MCF 10A (cell line): ENCODE data around the gene SNTG2. TPM values are rescaled to one million over a fixed set of nuclear protein-coding genes. Genes with fewer than 3 reads are reported as not detected.

ENCODE experiments used
- BruUV-seq: library from RNA; stranded (reverse); fragments of 400-500 nt; replicated peaks from 2 replicates; lab custom pipeline; 2021; lab: Mats Ljungman, UMichigan
- CTCF ChIA-PET: fragments of 300-600 bp; sonication (Branson Sonifier 250); formaldehyde crosslinking; extraction: SDS; loops from one replicate; lab custom pipeline; 2021; ENCODE audit warnings: antibody characterized with exemption, inconsistent platforms; lab: Yijun Ruan, JAX
- POLR2A ChIA-PET: fragments of 300-600, 350-650 bp; sonication (Branson Sonifier 250); formaldehyde crosslinking; extraction: SDS; loops from one replicate; lab custom pipeline; 2020; ENCODE audit warnings: antibody characterized with exemption, inconsistent platforms; lab: Yijun Ruan, JAX
- DNase-seq: peaks from one replicate; pipeline ENCODE4 v3.0.0-alpha.2; 2018; ENCODE audit not compliant: unreplicated experiment
- H3K27ac Mint-ChIP-seq: one replicate; pipeline ENCODE4 v1.8.0; 2022; ENCODE audit warnings: mild to moderate bottlenecking, low read depth, mixed read lengths; ENCODE audit not compliant: unreplicated experiment
- H3K27me3 Mint-ChIP-seq: one replicate; pipeline ENCODE4 v1.8.0; 2022; ENCODE audit warnings: mixed read lengths; ENCODE audit not compliant: insufficient read depth, unreplicated experiment
- H3K36me3 Mint-ChIP-seq: one replicate; pipeline ENCODE4 v1.8.0; 2022; ENCODE audit warnings: mild to moderate bottlenecking, moderate library complexity, mixed read lengths; ENCODE audit not compliant: insufficient read depth, unreplicated experiment
- H3K4me1 Mint-ChIP-seq: one replicate; pipeline ENCODE4 v1.8.0; 2022; ENCODE audit warnings: mixed read lengths; ENCODE audit not compliant: insufficient read depth, unreplicated experiment
- H3K4me3 Mint-ChIP-seq: one replicate; pipeline ENCODE4 v1.8.0; 2022; ENCODE audit warnings: mild to moderate bottlenecking, moderate library complexity, mixed read lengths; ENCODE audit not compliant: unreplicated experiment
- H3K9me3 Mint-ChIP-seq: one replicate; pipeline ENCODE4 v1.8.0; 2022; ENCODE audit warnings: mixed read lengths; ENCODE audit not compliant: unreplicated experiment
- intact Hi-C: fragments of 100-400 bp; cut with micrococcal nuclease; formaldehyde crosslinking; loops from 2 replicates; pipeline ENCODE4 v1.14.1; 2022
- total RNA-seq: library from RNA; stranded (reverse); gene quantifications from 2 replicates; pipeline ENCODE4 v1.2.3, GENCODE V29; 2022
- TF ChIP-seq, protein P1 (sequence below): fragments of 200-600 bp; IDR thresholded peaks from one replicate; pipeline ENCODE4 v1.8.0; 2022; ENCODE audit warnings: antibody characterized with exemption, mild to moderate bottlenecking; ENCODE audit not compliant: unreplicated experiment

The SNTG2 gene
- total RNA-seq, 1 experiment from 2014 or later: not detected

GRCh38 chr2:929925-930324 is 20.7 kb upstream of the SNTG2 start:
- POLR2A ChIA-PET: no interaction called here
- TF ChIP-seq, protein P1, sequence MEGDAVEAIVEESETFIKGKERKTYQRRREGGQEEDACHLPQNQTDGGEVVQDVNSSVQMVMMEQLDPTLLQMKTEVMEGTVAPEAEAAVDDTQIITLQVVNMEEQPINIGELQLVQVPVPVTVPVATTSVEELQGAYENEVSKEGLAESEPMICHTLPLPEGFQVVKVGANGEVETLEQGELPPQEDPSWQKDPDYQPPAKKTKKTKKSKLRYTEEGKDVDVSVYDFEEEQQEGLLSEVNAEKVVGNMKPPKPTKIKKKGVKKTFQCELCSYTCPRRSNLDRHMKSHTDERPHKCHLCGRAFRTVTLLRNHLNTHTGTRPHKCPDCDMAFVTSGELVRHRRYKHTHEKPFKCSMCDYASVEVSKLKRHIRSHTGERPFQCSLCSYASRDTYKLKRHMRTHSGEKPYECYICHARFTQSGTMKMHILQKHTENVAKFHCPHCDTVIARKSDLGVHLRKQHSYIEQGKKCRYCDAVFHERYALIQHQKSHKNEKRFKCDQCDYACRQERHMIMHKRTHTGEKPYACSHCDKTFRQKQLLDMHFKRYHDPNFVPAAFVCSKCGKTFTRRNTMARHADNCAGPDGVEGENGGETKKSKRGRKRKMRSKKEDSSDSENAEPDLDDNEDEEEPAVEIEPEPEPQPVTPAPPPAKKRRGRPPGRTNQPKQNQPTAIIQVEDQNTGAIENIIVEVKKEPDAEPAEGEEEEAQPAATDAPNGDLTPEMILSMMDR: no peak
- peaks cover 13% of the 10 kb centered on the region for H3K27me3 Mint-ChIP-seq
- no peaks in the 10 kb centered on the region for H3K9me3 Mint-ChIP-seq
- no TSS peak for BruUV-seq
- no peak for DNase-seq
- CTCF ChIA-PET: interaction anchor here (0.6 kb wide), 1 partner anchor 27 kb away, joined by 3 read pairs; no protein-coding TSS in a partner anchor
- H3K36me3 Mint-ChIP-seq: no peaks in the 10 kb centered on the region
- no peak overlapping the region for H3K27ac Mint-ChIP-seq
- intact Hi-C loops: no loop called here
- H3K4me3 Mint-ChIP-seq: no peak overlapping the region
- no peaks in the 10 kb centered on the region for H3K4me1 Mint-ChIP-seq

DNA sequence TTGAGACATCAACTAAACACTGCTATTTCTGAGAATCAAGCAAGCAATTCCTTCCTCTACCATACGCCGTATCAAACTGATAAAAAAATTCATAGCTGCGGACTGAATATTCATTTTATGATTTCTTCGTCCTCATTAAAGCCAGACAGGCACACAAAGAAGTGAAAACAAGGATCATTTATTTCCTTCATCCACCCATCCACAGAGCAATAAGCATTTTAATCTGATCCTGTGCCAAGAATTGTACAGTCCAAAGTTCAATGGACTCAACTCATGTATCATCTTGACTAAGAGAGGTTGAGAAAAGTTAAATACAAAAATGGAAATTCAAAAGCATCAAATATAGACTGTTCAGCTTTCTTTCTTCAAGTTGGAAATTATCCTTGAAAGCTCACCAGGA is 19.7 kb upstream of the SNTG2 start:
- intact Hi-C loops: no loop called here
- H3K27ac Mint-ChIP-seq: no peak overlapping the region
- BruUV-seq: no TSS peak
- no peak overlapping the region for H3K4me3 Mint-ChIP-seq
- TF ChIP-seq, protein P1: no peak
- CTCF ChIA-PET: interaction anchor here (1.4 kb wide), 1 partner anchor 215 kb away, joined by 4 read pairs; no protein-coding TSS in a partner anchor
- DNase-seq: no peak
- no peaks in the 10 kb centered on the region for H3K4me1 Mint-ChIP-seq
- no peaks in the 10 kb centered on the region for H3K36me3 Mint-ChIP-seq
- POLR2A ChIA-PET: interaction anchor here (0.6 kb wide), 1 partner anchor 812 kb away, joined by 3 read pairs; no protein-coding TSS in a partner anchor
- no peaks in the 10 kb centered on the region for H3K9me3 Mint-ChIP-seq
- H3K27me3 Mint-ChIP-seq: peaks cover 3% of the 10 kb centered on the region

GRCh38 chr2:932320-933115 is 18.1 kb upstream of the SNTG2 start:
- ChIA-PET POLR2A (no interaction called here), CTCF (no interaction called here)
- H3K9me3 Mint-ChIP-seq: no peaks in the 10 kb centered on the region
- TF ChIP-seq, protein P1: no peak
- no peaks in the 10 kb centered on the region for H3K27me3 Mint-ChIP-seq
- no TSS peak for BruUV-seq
- H3K36me3 Mint-ChIP-seq: no peaks in the 10 kb centered on the region
- no peak overlapping the region for H3K4me3 Mint-ChIP-seq
- DNase-seq: no peak
- no peak overlapping the region for H3K27ac Mint-ChIP-seq
- intact Hi-C loops: no loop called here
- no peaks in the 10 kb centered on the region for H3K4me1 Mint-ChIP-seq

GRCh38 chr2:933734-934295 is 16.8 kb upstream of the SNTG2 start:
- H3K9me3 Mint-ChIP-seq: no peaks in the 10 kb centered on the region
- H3K27ac Mint-ChIP-seq: no peak overlapping the region
- no TSS peak for BruUV-seq
- intact Hi-C loops: no loop called here
- ChIA-PET POLR2A (no interaction called here), CTCF (interaction anchor here (0.6 kb wide), 1 partner anchor 149 kb away, joined by 3 read pairs; no protein-coding TSS in a partner anchor)
- DNase-seq: no peak
- no peaks in the 10 kb centered on the region for H3K36me3 Mint-ChIP-seq
- no peaks in the 10 kb centered on the region for H3K4me1 Mint-ChIP-seq
- H3K4me3 Mint-ChIP-seq: no peak overlapping the region
- no peaks in the 10 kb centered on the region for H3K27me3 Mint-ChIP-seq
- TF ChIP-seq, protein P1: no peak
